CD14-positive monocyte (primary cell): ENCODE measurements around the gene HOGA1. TPM values are rescaled to one million over a fixed set of nuclear protein-coding genes. Genes with fewer than 3 reads are reported as not detected.
A peak's percentile ranks its signal among the peaks of the same experiment; 100 is the strongest.

Experiments used
- DNase-seq, 3 donors: peaks; one replicate each; pipeline ENCODE4 v3.0.0-alpha.2; 2011 to 2022
- H2AFZ ChIP-seq: 2 replicates; pipeline ENCODE4 v1.6.0; 2012; ENCODE audit warnings: mild to moderate bottlenecking, low read depth, low read length, inconsistent platforms; ENCODE audit not compliant: insufficient read depth, poor library complexity, severe bottlenecking
- H3K27ac ChIP-seq, 2 donors: 1 replicate in 1 of 2; 2 replicates in 1 of 2; pipeline ENCODE4 v1.5.1; 2012 to 2013; ENCODE audit warnings: low read length in 2 of 2, control low read depth in 1 of 2, inconsistent platforms in 1 of 2, low read depth in 1 of 2, mild to moderate bottlenecking in 1 of 2
- H3K27me3 ChIP-seq, 2 donors: one replicate each; pipeline versions ENCODE4 v1.6.0 to v1.6.1; 2011 to 2013; ENCODE audit warnings: low read length in 2 of 2; ENCODE audit not compliant: control insufficient read depth in 2 of 2, insufficient read depth in 2 of 2
- H3K36me3 ChIP-seq, 2 donors: replicated peaks in 1 of 2; 1 replicate in 1 of 2; 2 replicates in 1 of 2; pipeline versions ENCODE4 v1.5.1 to v1.6.1; 2012 to 2013; ENCODE audit warnings: low read length in 2 of 2, control low read depth in 1 of 2, inconsistent platforms in 1 of 2, mild to moderate bottlenecking in 1 of 2; ENCODE audit not compliant: insufficient read depth in 2 of 2, control insufficient read depth in 1 of 2
- H3K4me1 ChIP-seq, 2 donors: 1 replicate in 1 of 2; 2 replicates in 1 of 2; pipeline versions ENCODE4 v1.5.1 to v1.6.1; 2012 to 2013; ENCODE audit warnings: low read length in 2 of 2, control low read depth in 1 of 2, inconsistent platforms in 1 of 2, mild to moderate bottlenecking in 1 of 2, moderate library complexity in 1 of 2; ENCODE audit not compliant: insufficient read depth in 2 of 2, control insufficient read depth in 1 of 2
- H3K4me2 ChIP-seq: replicated peaks from 2 replicates; pipeline ENCODE3; 2012; ENCODE audit warnings: low read length, moderate library complexity, mild to moderate bottlenecking; ENCODE audit not compliant: poor library complexity, severe bottlenecking; ENCODE audit errors: extremely low read depth
- H3K4me3 ChIP-seq, 3 experiments: fragments of 200-600 bp in 1 of 3; sonication (generic) in 1 of 3; replicated peaks in 1 of 3; 1 replicate in 2 of 3; 2 replicates in 1 of 3; pipeline ENCODE4 v1.5.1; 2011 to 2013; ENCODE audit warnings: low read length in 3 of 3, mild to moderate bottlenecking in 3 of 3, control low read depth in 2 of 3, low read depth in 2 of 3, inconsistent platforms in 1 of 3, moderate library complexity in 1 of 3
- H3K79me2 ChIP-seq: 2 replicates; pipeline ENCODE4 v1.6.0; 2012; ENCODE audit warnings: mild to moderate bottlenecking, control low read depth, inconsistent platforms, low read length, moderate library complexity; ENCODE audit not compliant: insufficient read depth
- H3K9ac ChIP-seq: 2 replicates; pipeline ENCODE4 v1.6.0; 2017; ENCODE audit warnings: low read length, mild to moderate bottlenecking; ENCODE audit not compliant: insufficient read depth, poor library complexity, severe bottlenecking
- H3K9me3 ChIP-seq, 2 donors: replicated peaks in 1 of 2; 1 replicate in 1 of 2; 2 replicates in 1 of 2; pipeline versions ENCODE4 v1.5.1 to v1.6.1; 2012 to 2013; ENCODE audit warnings: low read length in 2 of 2, control low read depth in 1 of 2; ENCODE audit not compliant: control insufficient read depth in 1 of 2, insufficient read depth in 1 of 2
- H4K20me1 ChIP-seq: 2 replicates; pipeline ENCODE4 v1.6.0; 2012; ENCODE audit warnings: mild to moderate bottlenecking, low read length, control low read depth, moderate library complexity; ENCODE audit not compliant: insufficient read depth
- H3K27ac Mint-ChIP-seq, 7 donors: one replicate each; pipeline ENCODE4 v1.8.0; 2020; ENCODE audit warnings: mild to moderate bottlenecking in 7 of 7, mixed read lengths in 7 of 7, moderate library complexity in 6 of 7, inconsistent platforms in 2 of 7
- H3K27me3 Mint-ChIP-seq, 3 donors: one replicate each; pipeline ENCODE4 v1.8.0; 2021 to 2022; ENCODE audit warnings: low read depth in 3 of 3, mild to moderate bottlenecking in 3 of 3, mixed read lengths in 3 of 3, moderate library complexity in 3 of 3, inconsistent platforms in 1 of 3
- H3K36me3 Mint-ChIP-seq, 2 donors: one replicate each; pipeline ENCODE4 v1.8.0; 2020; ENCODE audit warnings: mixed read lengths in 2 of 2, inconsistent platforms in 1 of 2, mild to moderate bottlenecking in 1 of 2
- H3K4me1 Mint-ChIP-seq: one replicate; pipeline ENCODE4 v1.8.0; 2020; ENCODE audit warnings: mild to moderate bottlenecking, mixed read lengths
- H3K4me3 Mint-ChIP-seq, 2 donors: one replicate each; pipeline ENCODE4 v1.8.0; 2020; ENCODE audit warnings: mild to moderate bottlenecking in 2 of 2, mixed read lengths in 2 of 2, moderate library complexity in 1 of 2
- H3K9me3 Mint-ChIP-seq, 7 donors: one replicate each; pipeline ENCODE4 v1.8.0; 2020 to 2022; ENCODE audit warnings: mixed read lengths in 7 of 7, mild to moderate bottlenecking in 6 of 7, moderate library complexity in 6 of 7, inconsistent platforms in 2 of 7
- WGBS: methylation state at CpG from one replicate; pipeline ENCODE4 v1.1.5; 2013; ENCODE audit warnings: missing lambda C conversion rate; ENCODE audit not compliant: insufficient coverage; 5-methylcytosine and 5-hydroxymethylcytosine counted together
- intact Hi-C, 2 donors: fragments of 100-400 bp; cut with micrococcal nuclease; formaldehyde crosslinking; loops; one replicate each; pipeline versions ENCODE4 v1.15.0 to v1.15.1; 2023
- polyA minus RNA-seq: library from RNA; depleted of rRNA, polyadenylated mRNA; stranded (reverse); fragments of >200 nt; gene quantifications from 2 replicates; pipeline ENCODE4 v1.2.3, GENCODE V29; 2012
- polyA plus RNA-seq, 3 donors: library from polyadenylated mRNA; depleted of rRNA in 1 of 3; unstranded in 2 of 3; stranded (reverse) in 1 of 3; fragments of 300-500 nt in 2 of 3; fragments of >200 nt in 1 of 3; fragmentation: Illumina TruSeq in 2 of 3; gene quantifications; 1 replicate in 2 of 3; 2 replicates in 1 of 3; pipeline ENCODE4 v1.2.3, GENCODE V29; 2012 to 2021
- total RNA-seq, 12 experiments: library from RNA in 1 of 12; stranded (reverse) in 1 of 12; fragments of 120-200 nt in 1 of 12; gene quantifications; one replicate each; pipeline ENCODE4 v1.2.4 and lab custom pipeline; 2013 to 2026; ENCODE audit warnings: mixed read lengths in 6 of 12, inconsistent platforms in 1 of 12
- TF ChIP-seq, protein P1 (sequence below): fragments of 200-600 bp; IDR thresholded peaks from one replicate; pipeline ENCODE4 v1.8.0; 2022; ENCODE audit warnings: antibody characterized with exemption, mild to moderate bottlenecking

Gene HOGA1
- total RNA-seq (2013), result not detected
- polyA plus RNA-seq (not detected), polyA minus RNA-seq (not detected in 2 replicates), total RNA-seq (lab: John Stamatoyannopoulos, UW) (0 to 1.0 (median 0.03) reads per million in 11 experiments)

DNA sequence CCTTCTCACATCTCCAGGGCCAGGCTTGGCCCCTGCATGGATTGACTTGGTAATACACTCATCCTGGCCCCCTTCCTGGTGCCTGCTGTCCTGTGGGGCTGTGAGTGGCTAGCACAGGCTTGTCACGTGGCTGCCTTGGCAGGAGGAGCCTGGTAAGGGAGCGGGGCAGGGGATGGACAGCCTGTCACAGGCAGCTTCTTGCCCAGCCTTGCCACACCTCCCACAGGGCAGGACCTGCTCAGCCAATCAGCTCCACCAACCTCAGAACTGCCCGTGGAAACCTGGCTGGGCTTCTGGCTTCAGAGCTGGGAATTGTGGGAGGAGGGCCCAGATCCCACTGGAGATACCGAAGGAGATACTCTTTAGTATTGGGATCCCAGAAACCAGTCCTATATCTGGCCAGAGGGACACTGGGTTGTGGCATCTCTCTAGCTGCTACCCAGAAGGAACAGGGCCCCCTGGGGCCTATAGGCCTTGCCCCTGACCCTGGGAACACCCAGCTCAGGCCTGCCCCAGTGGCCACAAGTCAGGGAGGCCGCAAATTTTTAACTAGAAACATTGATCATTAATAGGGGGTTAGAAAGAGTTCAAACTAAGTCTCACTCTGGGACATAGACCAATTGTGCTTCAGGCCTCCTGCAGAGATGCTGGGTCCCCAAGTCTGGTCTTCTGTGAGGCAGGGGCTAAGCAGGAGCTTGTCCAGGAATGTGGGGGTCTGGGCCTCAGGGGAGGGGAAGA lies at the start of gene HOGA1:
TSS of gene HOGA1 (plus strand) at position 330 of the 738 bp plus-strand sequence. CDS start at position 645, 315 bp downstream.
- Histone ChIP-seq H2AFZ (peak within 1 kb of the TSS; percentile 24), H3K27me3 (no peaks in the 10 kb centered on the region), H3K4me2 (no peak within 1 kb of the TSS), H3K4me1 (no peaks in the 10 kb centered on the region), H3K36me3 (no peaks in the 10 kb centered on the region), H3K79me2 (no peaks in the 10 kb centered on the region), H3K27ac (no peak within 1 kb of the TSS), H3K9ac (no peak within 1 kb of the TSS), H3K9me3 (no peaks in the 10 kb centered on the region), H4K20me1 (no peaks in the 10 kb centered on the region), H3K4me3 (no peak within 1 kb of the TSS)
- H3K27me3 Mint-ChIP-seq, result peaks cover 0 to 4% (median 2%) of the 10 kb centered on the region in 3 donors
- H3K9me3 Mint-ChIP-seq, result no peaks in the 10 kb centered on the region
- no peak within 1 kb of the TSS for H3K4me3 Mint-ChIP-seq
- peak within 1 kb of the TSS in 1 of 7 donors; percentile 59 for H3K27ac Mint-ChIP-seq
- DNase-seq, result no peak
- no peaks in the 10 kb centered on the region for H3K4me1 Mint-ChIP-seq
- intact Hi-C loops, result no loop called here
- TF ChIP-seq, protein P1, sequence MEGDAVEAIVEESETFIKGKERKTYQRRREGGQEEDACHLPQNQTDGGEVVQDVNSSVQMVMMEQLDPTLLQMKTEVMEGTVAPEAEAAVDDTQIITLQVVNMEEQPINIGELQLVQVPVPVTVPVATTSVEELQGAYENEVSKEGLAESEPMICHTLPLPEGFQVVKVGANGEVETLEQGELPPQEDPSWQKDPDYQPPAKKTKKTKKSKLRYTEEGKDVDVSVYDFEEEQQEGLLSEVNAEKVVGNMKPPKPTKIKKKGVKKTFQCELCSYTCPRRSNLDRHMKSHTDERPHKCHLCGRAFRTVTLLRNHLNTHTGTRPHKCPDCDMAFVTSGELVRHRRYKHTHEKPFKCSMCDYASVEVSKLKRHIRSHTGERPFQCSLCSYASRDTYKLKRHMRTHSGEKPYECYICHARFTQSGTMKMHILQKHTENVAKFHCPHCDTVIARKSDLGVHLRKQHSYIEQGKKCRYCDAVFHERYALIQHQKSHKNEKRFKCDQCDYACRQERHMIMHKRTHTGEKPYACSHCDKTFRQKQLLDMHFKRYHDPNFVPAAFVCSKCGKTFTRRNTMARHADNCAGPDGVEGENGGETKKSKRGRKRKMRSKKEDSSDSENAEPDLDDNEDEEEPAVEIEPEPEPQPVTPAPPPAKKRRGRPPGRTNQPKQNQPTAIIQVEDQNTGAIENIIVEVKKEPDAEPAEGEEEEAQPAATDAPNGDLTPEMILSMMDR, result no peak
- H3K36me3 Mint-ChIP-seq, result no peaks in the 10 kb centered on the region
- WGBS, result 91% methylated on average over 3 of the region's 5 CpGs

DNA sequence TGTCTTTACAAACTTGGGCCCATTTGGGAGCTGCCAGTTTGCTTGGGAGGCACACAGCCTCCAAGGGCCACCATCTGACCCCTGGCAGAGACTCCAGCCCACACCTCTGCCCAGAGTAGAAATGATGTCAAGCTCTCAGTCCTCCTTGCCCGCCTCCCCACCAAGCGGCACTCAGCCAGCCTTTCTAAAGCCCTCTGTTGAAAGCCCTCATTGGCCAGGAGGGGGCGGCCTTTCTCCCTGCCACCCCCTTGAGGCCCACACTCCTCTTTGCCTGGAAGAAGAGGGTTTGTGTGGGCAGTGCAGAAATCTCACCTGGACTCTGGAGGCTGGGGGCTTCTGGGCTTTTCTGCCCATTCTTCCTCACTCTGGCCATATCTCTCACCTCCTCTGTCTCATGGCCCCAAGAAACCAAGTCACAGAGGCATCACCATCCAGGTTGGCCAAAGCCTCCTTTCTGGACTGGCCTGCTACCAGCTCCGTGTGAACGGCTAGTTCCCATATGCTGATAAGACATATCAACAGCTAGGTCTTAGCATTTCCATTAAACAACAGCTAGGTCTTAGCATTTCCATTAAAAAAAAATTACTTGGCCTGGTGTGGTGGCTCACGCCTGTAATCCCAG lies 49.3 kb upstream of the HOGA1 start:
- WGBS, result 87% methylated on average over 3 of the region's 6 CpGs
- Histone ChIP-seq H3K27ac (no peak overlapping the region), H3K9ac (no peak overlapping the region), H3K9me3 (no peaks in the 10 kb centered on the region), H3K4me3 (no peak overlapping the region), H3K4me2 (no peak overlapping the region), H3K4me1 (no peaks in the 10 kb centered on the region), H3K36me3 (peaks cover 0 to 4% of the 10 kb centered on the region in 2 donors), H3K79me2 (no peaks in the 10 kb centered on the region), H3K27me3 (no peaks in the 10 kb centered on the region), H2AFZ (no peak overlapping the region), H4K20me1 (peaks cover 32% of the 10 kb centered on the region)
- H3K4me1 Mint-ChIP-seq, result peaks cover 1% of the 10 kb centered on the region
- peak; percentile 21 to 45 (median 42) for DNase-seq
- no peaks in the 10 kb centered on the region for H3K27me3 Mint-ChIP-seq
- peaks cover 5 to 10% of the 10 kb centered on the region in 2 donors for H3K36me3 Mint-ChIP-seq
- peak overlapping the region in 2 of 7 donors; percentile 6 to 37 for H3K27ac Mint-ChIP-seq
- intact Hi-C loops, result loop anchor here in 1 of 2 donors (1.0 kb wide), 1 partner anchor 18 kb away; no protein-coding TSS in a partner anchor
- TF ChIP-seq, protein P1, result peak; percentile 70
- peaks cover 0 to 2% (median 0%) of the 10 kb centered on the region in 7 donors for H3K9me3 Mint-ChIP-seq
- H3K4me3 Mint-ChIP-seq, result no peak overlapping the region
